ENCODE results near the gene LY6G5C. TPM values are rescaled to one million over a fixed set of nuclear protein-coding genes. Genes with fewer than 3 reads are reported as not detected.

LY6G5C gene
- total and polyA plus RNA-seq, 2 of the 13 experiments (the other 11 are each of a cell fraction or from before 2014, with no cell fraction given) = 0.33 to 0.55 TPM

GRCh38 chr6:31701666-31702404 is 21.0 kb upstream of the LY6G5C start (continued):
- TF ChIP-seq ZKSCAN5 (CRISPR knock-in tag; IDR thresholded peaks at IDR 0.05) = no peak
- TF ChIP-seq ZNF543 (CRISPR knock-in tag; IDR thresholded peaks at IDR 0.05) = no peak
- TF ChIP-seq ATF2 (CRISPR knock-in tag; IDR thresholded peaks at IDR 0.05) = no peak
- TF ChIP-seq MATR3 (CRISPR knock-in tag; IDR thresholded peaks at IDR 0.05) = no peak
- no peak for TF ChIP-seq RAD21 (CRISPR knock-in tag; IDR thresholded peaks at IDR 0.05)
- TF ChIP-seq CBFB (CRISPR knock-in tag; IDR thresholded peaks at IDR 0.05) = no peak
- TF ChIP-seq ZNF567 (CRISPR knock-in tag; IDR thresholded peaks at IDR 0.05; ENCODE audit: borderline replicate concordance) = no peak
- TF ChIP-seq ZNF335 (CRISPR knock-in tag; IDR thresholded peaks at IDR 0.05) = no peak
- peak; percentile 71; the same call in 1 of the 2 replicates for TF ChIP-seq NRL (CRISPR knock-in tag; IDR thresholded peaks at IDR 0.05; ENCODE audit: borderline replicate concordance)
- TF ChIP-seq ZMAT5 (CRISPR knock-in tag; IDR thresholded peaks at IDR 0.05; ENCODE audit: borderline replicate concordance, low read depth) = no peak
- TF ChIP-seq ZNF260 (CRISPR knock-in tag; IDR thresholded peaks at IDR 0.05; ENCODE audit: borderline replicate concordance, low read depth) = no peak
- TF ChIP-seq PREB (CRISPR knock-in tag; IDR thresholded peaks at IDR 0.05) = no peak
- peak; percentile 32; the same call in 1 of the 2 replicates for TF ChIP-seq TFAP4 (IDR thresholded peaks at IDR 0.05; ENCODE audit: borderline replicate concordance, low read depth)
- 0 out of 2 replicates have a peak, but pooled peaks have one; percentile 54 for TF ChIP-seq ZNF839 (CRISPR knock-in tag; IDR thresholded peaks at IDR 0.05; ENCODE audit: borderline replicate concordance)
- TF ChIP-seq FOXP4 (CRISPR knock-in tag; IDR thresholded peaks at IDR 0.05) = no peak
- no peak for TF ChIP-seq E2F1 (CRISPR knock-in tag; IDR thresholded peaks at IDR 0.05)
- TF ChIP-seq RORA (CRISPR knock-in tag; IDR thresholded peaks at IDR 0.05) = no peak
- no peak for TF ChIP-seq PRPF4 (IDR thresholded peaks at IDR 0.05; ENCODE audit: low read depth, low read length, poor library complexity, severe bottlenecking)
- TF ChIP-seq ZBTB7A (CRISPR knock-in tag; IDR thresholded peaks at IDR 0.05) = no peak
- no peak for TF ChIP-seq ZNF710 (CRISPR knock-in tag; IDR thresholded peaks at IDR 0.05; ENCODE audit: borderline replicate concordance)
